Astrocyte (in vitro differentiated cells and primary cell): ENCODE measurements around the gene WDR45B. TPM values are rescaled to one million over a fixed set of nuclear protein-coding genes. Genes with fewer than 3 reads are reported as not detected.

Experiments
- DNase-seq: peaks from one replicate; pipeline ENCODE4 v3.0.0-alpha.2; 2010; ENCODE audit warnings: low read depth
- FAIRE-seq: peaks from 2 replicates; lab custom pipeline; 2011; peaks lifted over from hg19 to GRCh38; lab: Jason Lieb, UNC
- H2AFZ ChIP-seq: 2 replicates; pipeline ENCODE4 v1.6.0; 2012; ENCODE audit warnings: low read depth, low read length, inconsistent platforms
- H3K27ac ChIP-seq: 2 replicates; pipeline ENCODE4 v1.5.1; 2011; ENCODE audit warnings: low read depth, low read length, inconsistent platforms
- H3K27me3 ChIP-seq: 2 replicates; pipeline ENCODE4 v1.6.0; 2011; ENCODE audit warnings: low read length, inconsistent platforms; ENCODE audit not compliant: insufficient read depth
- H3K36me3 ChIP-seq: 2 replicates; pipeline ENCODE4 v1.5.1; 2011; ENCODE audit warnings: low read length, inconsistent platforms; ENCODE audit not compliant: insufficient read depth
- H3K4me1 ChIP-seq: 2 replicates; pipeline ENCODE4 v1.5.1; 2011; ENCODE audit warnings: low read length, inconsistent platforms; ENCODE audit not compliant: insufficient read depth
- H3K4me2 ChIP-seq: 2 replicates; pipeline ENCODE4 v1.6.0; 2012; ENCODE audit warnings: low read length, inconsistent platforms
- H3K4me3 ChIP-seq: 2 replicates; pipeline ENCODE4 v1.5.1; 2011; ENCODE audit warnings: low read depth, mild to moderate bottlenecking, low read length, inconsistent platforms; ENCODE audit not compliant: insufficient read depth
- H3K79me2 ChIP-seq: 2 replicates; pipeline ENCODE4 v1.6.0; 2012; ENCODE audit warnings: mild to moderate bottlenecking, low read length, inconsistent platforms; ENCODE audit not compliant: insufficient read depth
- H3K9ac ChIP-seq: 2 replicates; pipeline ENCODE4 v1.6.0; 2012; ENCODE audit warnings: mild to moderate bottlenecking, low read length, inconsistent platforms
- H3K9me3 ChIP-seq: 2 replicates; pipeline ENCODE4 v1.5.1; 2012; ENCODE audit warnings: low read depth, mild to moderate bottlenecking, low read length, inconsistent platforms; ENCODE audit not compliant: insufficient read depth
- H4K20me1 ChIP-seq: 2 replicates; pipeline ENCODE4 v1.6.0; 2012; ENCODE audit warnings: low read length, inconsistent platforms; ENCODE audit not compliant: insufficient read depth
- H3K27ac Mint-ChIP-seq: one replicate; pipeline ENCODE4 v1.8.0; 2021; ENCODE audit warnings: mild to moderate bottlenecking, mixed read lengths; ENCODE audit not compliant: unreplicated experiment
- H3K27me3 Mint-ChIP-seq: one replicate; pipeline ENCODE4 v1.8.0; 2021; ENCODE audit warnings: low read depth, mixed read lengths; ENCODE audit not compliant: unreplicated experiment
- H3K36me3 Mint-ChIP-seq: one replicate; pipeline ENCODE4 v1.8.0; 2021; ENCODE audit warnings: low read depth, mixed read lengths; ENCODE audit not compliant: unreplicated experiment
- H3K4me1 Mint-ChIP-seq: one replicate; pipeline ENCODE4 v1.8.0; 2021; ENCODE audit warnings: low read depth, mixed read lengths; ENCODE audit not compliant: unreplicated experiment
- H3K4me3 Mint-ChIP-seq: one replicate; pipeline ENCODE4 v1.8.0; 2021; ENCODE audit warnings: mild to moderate bottlenecking, moderate library complexity, mixed read lengths; ENCODE audit not compliant: unreplicated experiment
- H3K9me3 Mint-ChIP-seq: one replicate; pipeline ENCODE4 v1.8.0; 2021; ENCODE audit warnings: mild to moderate bottlenecking, mixed read lengths; ENCODE audit not compliant: unreplicated experiment
- EZH2 ChIP-seq: IDR thresholded peaks from 2 replicates; pipeline ENCODE4 v1.6.1; 2012; ENCODE audit warnings: mild to moderate bottlenecking, low read length, inconsistent platforms; ENCODE audit not compliant: insufficient read depth
- total RNA-seq: library from RNA; stranded (reverse); gene quantifications from 2 replicates; pipeline ENCODE4 v1.2.1, GENCODE V29; 2021
- TF ChIP-seq, protein P1 (sequence below): IDR thresholded peaks from 2 replicates; pipeline ENCODE4 v1.5.1; 2011; ENCODE audit warnings: low read depth, mild to moderate bottlenecking, inconsistent platforms, low read length, moderate library complexity; ENCODE audit not compliant: insufficient read depth

Gene WDR45B
- total RNA-seq, 1 donor from 2014 or later: 75.4 TPM

DNA sequence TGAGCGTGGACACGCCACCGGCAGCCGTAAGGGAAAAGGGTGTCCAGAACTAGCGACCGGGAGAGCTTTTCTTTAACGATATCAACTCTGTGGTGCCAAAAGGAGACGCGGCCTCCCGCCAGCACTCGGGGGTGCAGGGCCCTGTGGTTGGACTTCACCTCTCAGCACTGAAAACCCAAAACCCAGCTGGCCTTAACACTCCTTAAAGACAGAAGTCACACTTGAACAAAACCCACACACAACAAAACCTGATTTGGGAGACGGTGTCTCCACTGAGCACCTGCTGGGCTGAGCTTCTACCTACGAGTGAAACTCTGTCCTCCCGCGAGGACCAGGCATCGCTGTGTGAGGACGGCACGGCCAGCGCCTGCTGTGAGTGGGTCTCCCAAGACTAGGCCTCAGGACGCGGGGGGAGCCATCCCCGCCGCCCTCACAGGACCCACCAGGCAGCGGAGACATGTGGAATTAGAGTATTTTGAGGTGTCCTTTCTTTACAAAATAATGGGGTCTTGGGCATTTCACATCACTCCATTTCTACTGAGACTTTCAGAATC, 46.7 kb downstream of the WDR45B start:
- no peaks in the 10 kb centered on the region for H3K27me3 Mint-ChIP-seq
- H3K4me3 Mint-ChIP-seq: no peak overlapping the region
- Histone ChIP-seq H3K4me3 (no peak overlapping the region), H3K9ac (no peak overlapping the region), H3K79me2 (peaks cover 30% of the 10 kb centered on the region), H2AFZ (no peak overlapping the region), H3K36me3 (peaks cover 17% of the 10 kb centered on the region), H3K4me2 (no peak overlapping the region), H3K27ac (peak overlapping the region; percentile 87), H3K9me3 (no peaks in the 10 kb centered on the region), H3K27me3 (no peaks in the 10 kb centered on the region), H4K20me1 (peaks cover 23% of the 10 kb centered on the region), H3K4me1 (peaks cover 41% of the 10 kb centered on the region)
- peaks cover 34% of the 10 kb centered on the region for H3K36me3 Mint-ChIP-seq
- FAIRE-seq: no peak
- TF ChIP-seq, protein P1, sequence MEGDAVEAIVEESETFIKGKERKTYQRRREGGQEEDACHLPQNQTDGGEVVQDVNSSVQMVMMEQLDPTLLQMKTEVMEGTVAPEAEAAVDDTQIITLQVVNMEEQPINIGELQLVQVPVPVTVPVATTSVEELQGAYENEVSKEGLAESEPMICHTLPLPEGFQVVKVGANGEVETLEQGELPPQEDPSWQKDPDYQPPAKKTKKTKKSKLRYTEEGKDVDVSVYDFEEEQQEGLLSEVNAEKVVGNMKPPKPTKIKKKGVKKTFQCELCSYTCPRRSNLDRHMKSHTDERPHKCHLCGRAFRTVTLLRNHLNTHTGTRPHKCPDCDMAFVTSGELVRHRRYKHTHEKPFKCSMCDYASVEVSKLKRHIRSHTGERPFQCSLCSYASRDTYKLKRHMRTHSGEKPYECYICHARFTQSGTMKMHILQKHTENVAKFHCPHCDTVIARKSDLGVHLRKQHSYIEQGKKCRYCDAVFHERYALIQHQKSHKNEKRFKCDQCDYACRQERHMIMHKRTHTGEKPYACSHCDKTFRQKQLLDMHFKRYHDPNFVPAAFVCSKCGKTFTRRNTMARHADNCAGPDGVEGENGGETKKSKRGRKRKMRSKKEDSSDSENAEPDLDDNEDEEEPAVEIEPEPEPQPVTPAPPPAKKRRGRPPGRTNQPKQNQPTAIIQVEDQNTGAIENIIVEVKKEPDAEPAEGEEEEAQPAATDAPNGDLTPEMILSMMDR: no peak
- no peak for TF ChIP-seq EZH2
- no peaks in the 10 kb centered on the region for H3K9me3 Mint-ChIP-seq
- H3K27ac Mint-ChIP-seq: no peak overlapping the region
- DNase-seq: no peak
- H3K4me1 Mint-ChIP-seq: peaks cover 28% of the 10 kb centered on the region

DNA sequence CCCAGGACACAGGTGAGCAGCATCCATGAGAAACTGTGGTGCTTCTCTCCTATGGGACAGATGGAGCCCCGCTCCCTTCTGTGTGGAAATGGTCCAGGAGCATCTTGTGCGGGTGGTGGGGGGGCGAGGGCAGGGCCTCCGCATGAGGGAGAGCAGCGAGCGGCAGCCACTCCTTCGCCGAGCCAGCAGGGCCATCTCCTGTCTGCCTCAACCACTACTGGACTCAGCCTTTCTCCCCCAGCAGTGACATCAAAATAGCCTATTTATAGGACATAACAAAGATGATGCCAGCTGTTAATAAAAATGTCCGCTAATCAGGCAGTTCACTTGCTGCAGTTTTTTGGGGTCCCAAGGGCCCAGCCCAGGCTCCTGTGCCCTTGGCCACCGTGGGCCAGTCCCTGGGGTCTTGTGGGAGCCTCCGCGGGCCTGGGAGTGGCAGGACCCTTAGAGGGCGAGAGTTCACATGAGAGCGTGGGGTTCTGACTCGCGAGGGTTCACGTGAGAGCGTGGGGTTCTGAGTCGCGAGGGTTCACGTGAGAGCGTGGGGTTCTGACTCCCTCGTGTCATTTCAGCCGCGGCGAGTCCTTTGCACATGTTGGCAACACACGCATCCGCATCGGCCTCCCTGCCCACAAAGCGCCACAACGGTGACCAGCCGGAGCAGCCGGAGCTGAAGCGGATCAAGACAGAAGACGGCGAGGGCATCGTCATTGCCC, 47.4 kb downstream of the WDR45B start:
- FAIRE-seq: no peak
- Histone ChIP-seq H3K4me1 (peaks cover 39% of the 10 kb centered on the region), H3K9ac (no peak overlapping the region), H3K36me3 (peaks cover 17% of the 10 kb centered on the region), H4K20me1 (peaks cover 17% of the 10 kb centered on the region), H3K27me3 (no peaks in the 10 kb centered on the region), H3K4me3 (no peak overlapping the region), H2AFZ (no peak overlapping the region), H3K27ac (no peak overlapping the region), H3K79me2 (peaks cover 33% of the 10 kb centered on the region), H3K9me3 (no peaks in the 10 kb centered on the region), H3K4me2 (no peak overlapping the region)
- H3K27me3 Mint-ChIP-seq: no peaks in the 10 kb centered on the region
- peak overlapping the region; percentile 58 for H3K27ac Mint-ChIP-seq
- no peak for DNase-seq
- H3K36me3 Mint-ChIP-seq: peaks cover 39% of the 10 kb centered on the region
- H3K4me3 Mint-ChIP-seq: no peak overlapping the region
- peaks cover 22% of the 10 kb centered on the region for H3K4me1 Mint-ChIP-seq
- H3K9me3 Mint-ChIP-seq: no peaks in the 10 kb centered on the region
- TF ChIP-seq EZH2: no peak
- TF ChIP-seq, protein P1: no peak
